Urinary bladder (tissue), 4 donors: ENCODE measurements around the gene CNPPD1. TPM values are rescaled to one million over a fixed set of nuclear protein-coding genes. Genes with fewer than 3 reads are reported as not detected.

ENCODE experiments used
- DNase-seq: peaks from one replicate; pipeline ENCODE4 v3.0.0-alpha.2; 2015; ENCODE audit errors: extremely low spot score
- H3K27ac ChIP-seq: one replicate; pipeline ENCODE4 v1.5.1; 2013; ENCODE audit warnings: low read depth, mild to moderate bottlenecking, moderate library complexity
- H3K36me3 ChIP-seq: one replicate; pipeline ENCODE4 v1.6.1; 2013; ENCODE audit warnings: mild to moderate bottlenecking, moderate library complexity; ENCODE audit not compliant: insufficient read depth
- H3K4me1 ChIP-seq: one replicate; pipeline ENCODE4 v1.6.1; 2013; ENCODE audit warnings: mild to moderate bottlenecking, moderate library complexity; ENCODE audit not compliant: insufficient read depth
- H3K4me3 ChIP-seq: one replicate; pipeline ENCODE4 v1.5.1; 2013; ENCODE audit warnings: low read depth, low read length
- WGBS: extraction: QIAGEN DNeasy Blood & Tissue Kit; methylation state at CpG from one replicate; pipeline ENCODE4 v1.1.7; 2013; 5-methylcytosine and 5-hydroxymethylcytosine counted together
- polyA plus RNA-seq: library from polyadenylated mRNA; stranded (reverse); fragments of 200-250 nt; gene quantifications from one replicate; pipeline ENCODE4 v1.2.3, GENCODE V29; 2013
- total RNA-seq: library from RNA; depleted of rRNA; stranded (reverse); fragments of >200 nt; gene quantifications from one replicate; pipeline ENCODE4 v1.2.3, GENCODE V29; 2014
- donor health status: healthy with polysubstance abuse.
- donor health status: healthy.

The CNPPD1 gene
- total and polyA plus RNA-seq, 2 donors: 23.0 to 77.7 TPM

- no peak for DNase-seq
- 97% methylated on average over 9 of the region's 9 CpGs for WGBS
- Histone ChIP-seq H3K36me3 (peaks cover 8% of the 10 kb centered on the region), H3K4me1 (no peaks in the 10 kb centered on the region), H3K4me3 (no peak overlapping the region), H3K27ac (no peak overlapping the region)
These were observed 3.1 kb upstream of the CNPPD1 start for GRCh38 chr2:219179601-219180465.

DNA sequence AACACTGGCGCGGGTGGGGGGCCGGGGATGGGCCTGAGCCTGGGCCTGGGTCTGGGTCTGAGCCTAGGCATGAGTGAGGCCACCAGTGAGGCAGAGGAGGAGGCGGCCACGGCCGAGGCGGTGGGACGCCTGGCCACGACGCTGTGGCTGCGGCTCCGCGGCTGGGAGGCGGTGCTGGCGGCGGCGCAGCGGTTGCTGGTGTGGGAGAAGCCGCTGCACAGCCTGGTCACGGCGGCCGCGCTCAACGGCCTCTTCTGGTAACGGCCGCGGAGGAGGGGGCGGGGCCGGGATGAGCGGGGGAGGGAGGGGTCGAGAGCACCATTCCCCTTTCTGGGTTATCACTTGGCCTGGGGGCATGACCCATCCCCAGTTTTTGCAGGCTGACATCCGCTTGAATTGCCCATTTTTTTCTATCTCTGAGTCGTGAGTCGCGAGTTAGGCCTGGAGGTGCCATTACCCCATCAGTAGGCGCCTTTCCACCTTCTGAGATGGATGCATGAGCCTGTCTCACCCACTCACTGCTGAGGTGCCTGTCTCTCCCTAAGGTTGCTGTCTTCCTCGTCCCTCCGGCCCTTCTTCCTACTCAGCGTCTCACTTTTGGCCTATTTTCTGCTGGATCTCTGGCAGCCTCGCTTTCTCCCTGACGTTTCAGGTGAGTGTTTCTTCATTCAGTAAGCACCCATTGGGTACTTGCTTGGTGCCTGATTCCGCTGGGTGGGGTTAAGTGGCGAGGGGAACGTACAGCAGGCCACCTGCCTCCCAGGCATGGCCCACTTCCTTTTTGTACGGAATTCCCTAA, 1.9 kb upstream of the CNPPD1 start:
- Histone ChIP-seq H3K4me3 (peak overlapping the region; percentile 82), H3K4me1 (no peaks in the 10 kb centered on the region), H3K27ac (peak overlapping the region; percentile 95), H3K36me3 (peaks cover 8% of the 10 kb centered on the region)
- no peak for DNase-seq
- WGBS: 3% methylated on average over 45 of the region's 45 CpGs

- Histone ChIP-seq H3K4me3 (peak within 1 kb of the TSS; percentile 82), H3K27ac (peak within 1 kb of the TSS; percentile 100), H3K4me1 (no peaks in the 10 kb centered on the region), H3K36me3 (peaks cover 8% of the 10 kb centered on the region)
- WGBS: under 1% methylated on average over 67 of the region's 67 CpGs
- DNase-seq: peak; percentile 87
These were observed 1.0 kb upstream of the CNPPD1 start, which contains the start of gene RETREG2 for GRCh38 chr2:219177552-219178376. Gene RETREG2, plus strand, starts transcription at chr2:219178275. Its CDS starts 78 bp downstream, at chr2:219178353.

DNA sequence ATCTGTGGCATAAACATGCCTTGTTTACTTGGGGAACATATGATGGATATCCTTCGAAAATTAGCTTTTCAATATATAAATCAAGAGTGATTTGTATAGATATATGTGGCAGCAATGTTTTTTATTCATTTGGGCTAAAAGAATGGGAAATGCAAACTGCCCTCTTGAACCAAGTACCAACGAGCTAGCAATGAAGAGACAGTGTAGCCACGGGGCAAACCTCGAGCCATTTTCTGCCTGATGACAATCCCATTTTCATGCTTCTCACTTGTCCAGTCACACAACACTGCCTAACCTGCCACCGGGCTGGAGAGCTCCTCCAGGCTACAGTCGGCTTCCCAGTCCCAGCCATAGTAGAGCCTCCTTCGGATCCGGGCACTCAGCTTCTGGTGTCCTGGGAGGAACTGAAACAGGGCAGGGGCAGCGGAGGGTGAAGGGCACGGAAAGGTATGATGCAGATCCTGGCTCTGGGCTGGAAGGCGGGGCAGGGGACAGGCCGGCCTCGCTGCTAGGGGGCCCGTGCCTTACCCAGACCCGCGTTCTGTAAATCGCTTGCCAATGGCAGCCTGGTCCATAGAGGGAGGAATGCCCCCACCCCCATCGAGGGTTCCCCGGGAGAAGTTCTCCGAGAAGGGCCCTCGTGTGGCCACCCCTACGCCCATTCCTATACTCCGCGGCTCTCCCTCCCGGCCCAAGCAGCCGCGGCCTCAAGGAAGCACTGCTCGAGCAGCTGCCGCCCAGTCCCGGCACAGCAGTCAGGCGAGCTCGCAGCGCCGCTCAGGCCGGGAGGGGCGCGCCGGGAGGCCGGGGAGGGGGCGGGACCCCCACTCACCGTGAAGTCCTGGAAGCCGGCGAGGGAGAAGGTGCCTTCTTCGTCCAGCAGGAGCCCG, 552 bp downstream of the CNPPD1 start:
- H3K27ac ChIP-seq: peak overlapping the region; percentile 100
- peak overlapping the region; percentile 82 for H3K4me3 ChIP-seq
- no peak for DNase-seq
- H3K4me1 ChIP-seq: no peaks in the 10 kb centered on the region
- peaks cover 5% of the 10 kb centered on the region for H3K36me3 ChIP-seq
- 2% methylated on average over 44 of the region's 45 CpGs for WGBS

- H3K27ac ChIP-seq: no peak overlapping the region
- peaks cover 5% of the 10 kb centered on the region for H3K36me3 ChIP-seq
- 86% methylated on average over 7 of the region's 7 CpGs for WGBS
- H3K4me1 ChIP-seq: no peaks in the 10 kb centered on the region
- H3K4me3 ChIP-seq: peak overlapping the region; percentile 82
- DNase-seq: no peak
These were observed 1.2 kb downstream of the CNPPD1 start for GRCh38 chr2:219175486-219175885.

GRCh38 chr2:219174801-219175200, 1.9 kb downstream of the CNPPD1 start:
- WGBS: 88% methylated on average over 7 of the region's 7 CpGs
- no peak for DNase-seq
- peaks cover 5% of the 10 kb centered on the region for H3K36me3 ChIP-seq
- H3K27ac ChIP-seq: no peak overlapping the region
- no peak overlapping the region for H3K4me3 ChIP-seq
- H3K4me1 ChIP-seq: no peaks in the 10 kb centered on the region

- H3K4me1 ChIP-seq: no peaks in the 10 kb centered on the region
- 92% methylated on average over 3 of the region's 3 CpGs for WGBS
These were observed 2.6 kb downstream of the CNPPD1 start for GRCh38 chr2:219174146-219174545.

DNA sequence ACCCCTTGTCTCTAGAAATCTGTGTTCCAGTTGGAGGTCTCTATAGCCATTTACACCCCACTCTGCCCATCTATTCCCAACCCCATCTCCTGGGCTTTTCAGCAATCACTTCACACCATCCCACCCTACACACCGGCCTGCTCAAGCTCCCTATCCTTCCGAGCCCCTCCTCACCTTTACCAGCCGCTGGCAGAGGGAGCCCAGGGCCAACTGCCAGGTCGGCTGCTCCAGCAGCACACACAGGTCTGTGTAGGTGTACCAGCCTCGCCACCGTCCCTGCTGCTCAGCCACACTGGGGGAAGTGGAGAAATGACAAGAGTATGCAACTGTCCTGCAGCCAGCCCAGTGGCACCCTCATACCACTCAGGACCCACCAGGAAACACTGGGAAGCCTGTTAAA, 3.5 kb downstream of the CNPPD1 start:
- 94% methylated on average over 6 of the region's 6 CpGs for WGBS
- Histone ChIP-seq H3K36me3 (peaks cover 5% of the 10 kb centered on the region), H3K4me3 (no peak overlapping the region), H3K27ac (no peak overlapping the region), H3K4me1 (no peaks in the 10 kb centered on the region)
- no peak for DNase-seq

More at GRCh38 chr2:219174146-219174545, 2.6 kb downstream of the CNPPD1 start:
- Histone ChIP-seq H3K36me3 (peaks cover 5% of the 10 kb centered on the region), H3K27ac (no peak overlapping the region), H3K4me3 (no peak overlapping the region)
- DNase-seq: no peak

DNA sequence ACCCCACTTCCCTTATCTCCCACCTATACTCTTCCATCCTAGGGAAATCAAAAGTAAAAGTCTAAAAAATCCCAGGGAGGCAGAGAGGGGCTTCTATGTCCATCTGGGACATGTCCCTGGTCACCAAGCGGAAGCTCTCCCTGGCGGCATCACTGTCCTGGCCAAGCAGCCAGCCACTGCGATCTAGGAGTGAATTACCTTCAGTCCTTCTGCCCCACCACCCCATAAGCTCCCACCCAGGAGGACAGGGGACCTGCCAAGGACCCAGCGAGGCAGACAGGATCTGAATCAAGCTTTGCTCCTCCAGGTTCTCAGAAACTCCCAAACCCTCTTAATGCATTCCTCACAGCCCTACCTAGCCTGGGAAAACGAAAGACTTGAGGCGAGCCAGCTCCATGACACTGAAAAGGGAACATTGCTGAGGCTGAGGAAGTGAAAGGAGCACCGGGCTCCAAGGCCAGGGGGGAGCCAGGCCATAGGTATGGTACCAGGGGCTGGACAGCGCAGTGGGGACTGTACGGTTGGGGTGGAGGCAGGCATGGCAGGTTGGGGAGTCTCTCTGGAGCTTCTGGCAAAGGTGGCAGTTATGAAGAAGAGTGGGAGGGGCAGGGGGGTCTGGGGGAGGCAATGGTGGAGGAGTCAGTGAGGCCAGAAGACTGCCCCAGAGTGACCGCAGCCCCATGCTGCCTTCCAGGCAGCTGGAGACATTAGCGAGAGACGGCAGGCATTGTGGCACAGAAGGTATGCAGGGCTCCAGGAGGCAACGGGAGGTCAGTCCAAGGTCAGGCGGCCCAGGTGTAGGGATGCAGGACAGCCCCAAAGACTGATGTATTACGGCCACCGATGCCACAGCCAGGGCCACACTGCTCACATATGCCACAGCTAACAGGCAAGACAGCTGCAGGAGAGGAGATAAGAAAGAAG, 4.2 kb downstream of the CNPPD1 start:
- H3K36me3 ChIP-seq: peaks cover 5% of the 10 kb centered on the region
- H3K27ac ChIP-seq: no peak overlapping the region
- no peak for DNase-seq
- H3K4me3 ChIP-seq: no peak overlapping the region
- WGBS: 87% methylated on average over 16 of the region's 16 CpGs
- H3K4me1 ChIP-seq: no peaks in the 10 kb centered on the region

DNA sequence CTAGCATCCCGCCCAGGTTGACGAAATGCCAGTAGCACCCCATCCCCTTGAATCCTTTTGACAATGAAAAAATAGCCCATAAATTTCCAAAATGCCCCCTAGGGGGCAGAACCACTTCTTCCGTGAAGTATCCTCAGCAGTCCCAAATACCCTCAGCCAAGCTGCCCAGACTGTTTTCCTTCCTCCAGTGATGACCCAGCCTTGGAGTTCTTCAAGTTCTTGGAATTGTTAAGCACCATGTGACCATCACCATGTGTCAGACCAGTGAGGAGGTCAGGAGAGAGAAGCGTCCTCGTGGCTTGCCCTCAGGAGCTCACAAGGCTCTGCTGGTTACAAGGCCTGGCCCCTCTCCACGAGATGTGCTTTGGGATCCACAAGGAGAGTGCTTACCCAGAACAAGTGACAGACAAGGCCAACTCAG, 5.5 kb downstream of the CNPPD1 start:
- H3K4me3 ChIP-seq: no peak overlapping the region
- no peak for DNase-seq
- no peaks in the 10 kb centered on the region for H3K4me1 ChIP-seq
- peak overlapping the region; percentile 42 for H3K27ac ChIP-seq
- peaks cover 5% of the 10 kb centered on the region for H3K36me3 ChIP-seq
- WGBS: 25% methylated on average over 6 of the region's 6 CpGs

GRCh38 chr2:219169930-219170654, 6.6 kb downstream of the CNPPD1 start, which contains the start of gene SLC23A3:
Gene SLC23A3, minus strand, starts transcription at chr2:219170029. Its CDS starts 45 bp downstream, at chr2:219169984.
- 88% methylated on average over 10 of the region's 10 CpGs for WGBS
- peaks cover 5% of the 10 kb centered on the region for H3K36me3 ChIP-seq
- no peak for DNase-seq
- H3K4me3 ChIP-seq: no peak within 1 kb of the TSS
- H3K4me1 ChIP-seq: no peaks in the 10 kb centered on the region
- no peak within 1 kb of the TSS for H3K27ac ChIP-seq
